HepG2 (cell line): Measurements from ENCODE around the gene BRSK2. TPM values are rescaled to one million over a fixed set of nuclear protein-coding genes. Genes with fewer than 3 reads are reported as not detected.

ENCODE experiments used
- ATAC-seq: fragments of 200-7000 bp; cut with Tn5 transposase; 3 replicates; pipeline ENCODE4 v1.9.1; 2020; ENCODE audit warnings: mild to moderate bottlenecking, moderate library complexity
- BruUV-seq: library from RNA; stranded (reverse); fragments of 400-500 nt; replicated peaks from 2 replicates; lab custom pipeline; 2021; lab: Mats Ljungman, UMichigan
- CTCF ChIA-PET: fragments of 300-600 bp; formaldehyde crosslinking; extraction: SDS; loops from one replicate; lab custom pipeline; 2021; ENCODE audit warnings: low total read pairs, inconsistent platforms, low intra/inter-chr PET ratio; lab: Yijun Ruan, JAX
- POLR2A ChIA-PET: fragments of 350-600 bp; sonication (Branson Sonifier 250); formaldehyde crosslinking; loops from one replicate; lab custom pipeline; 2020; ENCODE audit warnings: antibody characterized with exemption, inconsistent platforms; lab: Yijun Ruan, JAX
- DNase-seq: peaks from one replicate; pipeline ENCODE4 v3.0.0-alpha.2; 2015; ENCODE audit warnings: low spot score
- FAIRE-seq: peaks from 3 replicates; lab custom pipeline; 2011; peaks lifted over from hg19 to GRCh38; lab: Jason Lieb, UNC
- H2AFZ ChIP-seq: one replicate; pipeline ENCODE4 v1.6.1; 2011; ENCODE audit warnings: low read length, inconsistent platforms
- H3K27ac ChIP-seq: fragments of 300-600 bp; 3 replicates; pipeline ENCODE4 v1.8.0; 2011; ENCODE audit warnings: mixed run types, mild to moderate bottlenecking, mixed read lengths, low read length, inconsistent platforms; ENCODE audit not compliant: insufficient read depth; ENCODE audit errors: extremely low read length
- H3K27me3 ChIP-seq, 2 experiments: fragments of 200-600 bp in 1 of 2; 2 replicates in 1 of 2; 3 replicates in 1 of 2; pipeline versions ENCODE4 v1.6.0 to v1.8.0; 2011; ENCODE audit warnings: low read length in 2 of 2, mild to moderate bottlenecking in 2 of 2, moderate library complexity in 2 of 2, inconsistent platforms in 1 of 2; ENCODE audit not compliant: insufficient read depth in 2 of 2, control insufficient read depth in 1 of 2
- H3K36me3 ChIP-seq, 2 experiments: fragments of 200-600 bp in 1 of 2; replicated peaks in 1 of 2; 2 replicates in 1 of 2; 3 replicates in 1 of 2; pipeline versions ENCODE4 v1.5.1 to v1.8.0; 2011; ENCODE audit warnings: low read length in 2 of 2, inconsistent platforms in 1 of 2; ENCODE audit not compliant: insufficient read depth in 2 of 2, control insufficient read depth in 1 of 2
- H3K4me1 ChIP-seq: 2 replicates; pipeline ENCODE4 v1.5.1; 2012; ENCODE audit warnings: low read length, inconsistent platforms; ENCODE audit not compliant: insufficient read depth
- H3K4me2 ChIP-seq: 2 replicates; pipeline ENCODE4 v1.6.0; 2011; ENCODE audit warnings: low read depth, low read length, inconsistent platforms
- H3K4me3 ChIP-seq, 3 experiments: fragments of 200-600 bp in 1 of 3; sonication (generic), shearing (Covaris generic) in 1 of 3; replicated peaks in 1 of 3; 2 replicates each; pipeline ENCODE4 v1.5.1; 2011 to 2016; ENCODE audit warnings: low read length in 3 of 3, inconsistent platforms in 2 of 3, low read depth in 2 of 3, mild to moderate bottlenecking in 2 of 3, control low read depth in 1 of 3, mixed read lengths in 1 of 3; ENCODE audit not compliant: insufficient read depth in 1 of 3
- H3K79me2 ChIP-seq: one replicate; pipeline ENCODE4 v1.6.1; 2011; ENCODE audit warnings: low read length, inconsistent platforms; ENCODE audit not compliant: insufficient read depth
- H3K9ac ChIP-seq: 2 replicates; pipeline ENCODE4 v1.6.0; 2011; ENCODE audit warnings: mild to moderate bottlenecking, low read depth, low read length, inconsistent platforms; ENCODE audit not compliant: insufficient read depth
- H3K9me3 ChIP-seq: 2 replicates; pipeline ENCODE4 v1.5.1; 2012; ENCODE audit warnings: mild to moderate bottlenecking, low read length
- H4K20me1 ChIP-seq: 2 replicates; pipeline ENCODE4 v1.6.0; 2011; ENCODE audit warnings: inconsistent platforms, mild to moderate bottlenecking, low read length, moderate library complexity; ENCODE audit not compliant: insufficient read depth
- ATF7 ChIP-seq, 2 experiments: fragments of 450-650 bp in 1 of 2; sonication (generic) in 1 of 2; formaldehyde crosslinking in 1 of 2; IDR thresholded peaks; 2 replicates each; pipeline versions ENCODE4 v1.4.0 to v1.6.1; 2016 to 2020; ENCODE audit warnings: antibody characterized with exemption in 1 of 2, mild to moderate bottlenecking in 1 of 2, missing genetic modification reagents in 1 of 2
- TFAP4 ChIP-seq: sonication (generic); IDR thresholded peaks from 2 replicates; pipeline ENCODE4 v1.6.1; 2016; ENCODE audit warnings: low read depth, borderline replicate concordance
- YY1 ChIP-seq: IDR thresholded peaks from 2 replicates; pipeline ENCODE4 v1.6.1; 2011; ENCODE audit warnings: low read length, low read depth, moderate library complexity, mild to moderate bottlenecking; ENCODE audit not compliant: insufficient read depth, insufficient replicate concordance
- ZBTB1 ChIP-seq: sonication (generic); formaldehyde crosslinking; IDR thresholded peaks from 2 replicates; pipeline ENCODE4 v1.4.0; 2020; ENCODE audit warnings: missing genetic modification reagents, borderline replicate concordance
- ZFP37 ChIP-seq: sonication (generic); formaldehyde crosslinking; IDR thresholded peaks from 2 replicates; pipeline ENCODE4 v1.4.0; 2020; ENCODE audit warnings: missing genetic modification reagents, borderline replicate concordance
- ZNF18 ChIP-seq: sonication (generic); formaldehyde crosslinking; IDR thresholded peaks from 2 replicates; pipeline ENCODE4 v1.8.0; 2022; ENCODE audit warnings: mild to moderate bottlenecking, missing genetic modification reagents; ENCODE audit not compliant: insufficient replicate concordance
- ZNF607 ChIP-seq: sonication (generic); formaldehyde crosslinking; IDR thresholded peaks from 2 replicates; pipeline ENCODE4 v1.5.1; 2020; ENCODE audit warnings: missing genetic modification reagents, mild to moderate bottlenecking, borderline replicate concordance
- WGBS: methylation state at CpG from one replicate; pipeline ENCODE4 v1.1.6; 2017; ENCODE audit warnings: low lambda C conversion rate; 5-methylcytosine and 5-hydroxymethylcytosine counted together
- in situ Hi-C: cut with HindIII; loops from 2 replicates; pipeline ENCODE4 v1.10.0; 2017; ENCODE audit warnings: low pct_unique_long_range_greater_than_20kb; ENCODE audit not compliant: extremely low pct_ligation_motif_present
- intact Hi-C: fragments of 100-400 bp; cut with micrococcal nuclease; formaldehyde crosslinking; loops from one replicate; pipeline ENCODE4 v1.10.0; 2022; ENCODE audit not compliant: unreplicated experiment
- polyA plus RNA-seq, 8 experiments: library from polyadenylated mRNA; depleted of rRNA in 3 of 8; stranded (reverse) in 7 of 8; unstranded in 1 of 8; fragments of >200 nt; fragmentation: Illumina TruSeq in 4 of 8; extraction: Trizol in 4 of 8; gene quantifications; 2 replicates each; pipeline versions ENCODE4 v1.2.1 to v1.2.3, GENCODE V29; 2011 to 2016; ENCODE audit warnings: low read depth in 4 of 8, missing spikeins in 1 of 8, mixed read lengths in 1 of 8; ENCODE audit not compliant: insufficient read depth in 1 of 8
- total RNA-seq, 5 experiments: library from RNA; depleted of rRNA; stranded (reverse); fragments of >200 nt; fragmentation: Illumina TruSeq; extraction: Trizol; gene quantifications; 2 replicates each; pipeline ENCODE4 v1.2.3, GENCODE V29; 2016; ENCODE audit warnings: low read depth in 1 of 5
- TF ChIP-seq, protein P1 (sequence below): sonication (generic); formaldehyde crosslinking; IDR thresholded peaks from 2 replicates; pipeline ENCODE4 v1.4.0; 2020; ENCODE audit warnings: missing genetic modification reagents, borderline replicate concordance
- TF ChIP-seq, protein P2 (sequence below): sonication (generic); formaldehyde crosslinking; IDR thresholded peaks from 2 replicates; pipeline ENCODE4 v1.4.0; 2020; ENCODE audit warnings: low read depth, mild to moderate bottlenecking, missing genetic modification reagents
- TF ChIP-seq, protein P3 (sequence below): sonication (generic); formaldehyde crosslinking; IDR thresholded peaks from 2 replicates; pipeline ENCODE4 v1.8.0; 2022; ENCODE audit warnings: mild to moderate bottlenecking, missing genetic modification reagents, borderline replicate concordance

The BRSK2 gene
- total and polyA plus RNA-seq, 2 of the 13 experiments (the other 11 are each of a cell fraction or from before 2014, with no cell fraction given), result 0.74 to 1.1 TPM

DNA sequence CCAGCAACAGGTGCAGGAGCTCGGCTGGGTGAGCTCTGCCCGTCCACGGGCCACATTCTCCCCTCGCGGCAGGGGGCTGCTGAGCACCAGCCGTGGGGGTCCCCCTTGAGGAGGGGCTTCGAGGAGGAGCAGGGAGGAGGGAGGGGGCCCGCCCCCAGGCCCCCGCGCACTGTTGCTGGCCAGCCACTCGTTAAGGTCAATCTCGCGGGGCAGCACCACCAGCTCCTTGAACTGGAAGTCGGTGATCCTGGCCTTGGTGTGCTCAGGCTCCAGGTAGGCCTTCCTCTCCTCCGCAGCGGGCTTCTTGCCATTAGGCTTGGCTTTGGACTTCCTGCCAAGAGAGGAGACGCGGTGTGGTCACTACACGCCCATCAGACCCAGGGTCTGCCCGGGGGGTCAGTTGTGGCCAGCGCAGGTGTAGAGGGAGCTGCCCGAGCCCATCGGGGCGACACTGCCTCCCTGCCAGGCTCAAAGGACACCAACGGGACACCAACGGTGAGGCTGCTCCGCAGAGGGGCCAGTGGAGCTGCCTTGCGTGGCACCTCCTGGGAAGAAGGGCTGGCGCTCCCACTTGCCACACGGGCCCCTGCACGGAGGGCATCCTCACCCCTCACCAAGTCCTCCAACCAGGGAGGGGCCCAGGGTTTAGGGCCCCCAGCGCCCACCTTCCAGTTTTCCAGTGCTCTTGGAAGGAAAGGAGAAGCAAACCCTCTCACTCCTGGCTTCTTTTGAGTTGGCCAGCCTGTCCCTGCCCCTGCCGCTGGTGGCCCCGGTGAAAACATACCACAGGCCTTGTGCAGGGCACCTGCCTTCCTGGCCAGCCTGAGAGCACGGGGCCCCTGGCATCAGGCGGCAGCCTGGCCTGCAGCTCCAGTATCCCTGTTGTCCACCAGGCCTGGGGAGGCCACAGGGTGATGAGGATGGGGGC lies 91.1 kb downstream of the BRSK2 start:
- H3K36me3 ChIP-seq, result peaks cover 14 to 21% of the 10 kb centered on the region in 2 experiments; a peak in 4 of 5 replicates
- FAIRE-seq, result no peak
- ChIA-PET POLR2A (no interaction called here), CTCF (no interaction called here)
- no peak for ATAC-seq
- no peaks in the 10 kb centered on the region for H3K9me3 ChIP-seq
- no peak overlapping the region for H3K4me3 ChIP-seq
- in situ Hi-C loops, result no loop called here
- H3K4me2 ChIP-seq, result no peak overlapping the region
- no peak overlapping the region for H3K27ac ChIP-seq
- H3K9ac ChIP-seq, result no peak overlapping the region
- no peaks in the 10 kb centered on the region for H3K79me2 ChIP-seq
- intact Hi-C loops, result no loop called here
- H4K20me1 ChIP-seq, result peaks cover 3% of the 10 kb centered on the region; the same call in 1 of the 2 replicates
- WGBS, result 98% methylated on average over 8 of the region's 36 CpGs
- no peak overlapping the region for H2AFZ ChIP-seq
- no TSS peak for BruUV-seq
- H3K27me3 ChIP-seq, result no peaks in the 10 kb centered on the region
- no peak for DNase-seq
- no peaks in the 10 kb centered on the region for H3K4me1 ChIP-seq
- TF ChIP-seq ZNF18 (CRISPR knock-in tag) (no peak), YY1 (no peak), ZNF607 (CRISPR knock-in tag) (no peak), ZBTB1 (CRISPR knock-in tag) (no peak), TFAP4 (no peak), ATF7 (IDR thresholded peaks at IDR 0.05) (no peak), ATF7 (CRISPR knock-in tag; IDR thresholded peaks at IDR 0.05) (no peak), ZFP37 (no peak)
- TF ChIP-seq, protein P1, sequence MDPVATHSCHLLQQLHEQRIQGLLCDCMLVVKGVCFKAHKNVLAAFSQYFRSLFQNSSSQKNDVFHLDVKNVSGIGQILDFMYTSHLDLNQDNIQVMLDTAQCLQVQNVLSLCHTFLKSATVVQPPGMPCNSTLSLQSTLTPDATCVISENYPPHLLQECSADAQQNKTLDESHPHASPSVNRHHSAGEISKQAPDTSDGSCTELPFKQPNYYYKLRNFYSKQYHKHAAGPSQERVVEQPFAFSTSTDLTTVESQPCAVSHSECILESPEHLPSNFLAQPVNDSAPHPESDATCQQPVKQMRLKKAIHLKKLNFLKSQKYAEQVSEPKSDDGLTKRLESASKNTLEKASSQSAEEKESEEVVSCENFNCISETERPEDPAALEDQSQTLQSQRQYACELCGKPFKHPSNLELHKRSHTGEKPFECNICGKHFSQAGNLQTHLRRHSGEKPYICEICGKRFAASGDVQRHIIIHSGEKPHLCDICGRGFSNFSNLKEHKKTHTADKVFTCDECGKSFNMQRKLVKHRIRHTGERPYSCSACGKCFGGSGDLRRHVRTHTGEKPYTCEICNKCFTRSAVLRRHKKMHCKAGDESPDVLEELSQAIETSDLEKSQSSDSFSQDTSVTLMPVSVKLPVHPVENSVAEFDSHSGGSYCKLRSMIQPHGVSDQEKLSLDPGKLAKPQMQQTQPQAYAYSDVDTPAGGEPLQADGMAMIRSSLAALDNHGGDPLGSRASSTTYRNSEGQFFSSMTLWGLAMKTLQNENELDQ (CRISPR knock-in tag), result no peak
- TF ChIP-seq, protein P2, sequence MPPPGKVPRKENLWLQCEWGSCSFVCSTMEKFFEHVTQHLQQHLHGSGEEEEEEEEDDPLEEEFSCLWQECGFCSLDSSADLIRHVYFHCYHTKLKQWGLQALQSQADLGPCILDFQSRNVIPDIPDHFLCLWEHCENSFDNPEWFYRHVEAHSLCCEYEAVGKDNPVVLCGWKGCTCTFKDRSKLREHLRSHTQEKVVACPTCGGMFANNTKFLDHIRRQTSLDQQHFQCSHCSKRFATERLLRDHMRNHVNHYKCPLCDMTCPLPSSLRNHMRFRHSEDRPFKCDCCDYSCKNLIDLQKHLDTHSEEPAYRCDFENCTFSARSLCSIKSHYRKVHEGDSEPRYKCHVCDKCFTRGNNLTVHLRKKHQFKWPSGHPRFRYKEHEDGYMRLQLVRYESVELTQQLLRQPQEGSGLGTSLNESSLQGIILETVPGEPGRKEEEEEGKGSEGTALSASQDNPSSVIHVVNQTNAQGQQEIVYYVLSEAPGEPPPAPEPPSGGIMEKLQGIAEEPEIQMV, result no peak
- TF ChIP-seq, protein P3, sequence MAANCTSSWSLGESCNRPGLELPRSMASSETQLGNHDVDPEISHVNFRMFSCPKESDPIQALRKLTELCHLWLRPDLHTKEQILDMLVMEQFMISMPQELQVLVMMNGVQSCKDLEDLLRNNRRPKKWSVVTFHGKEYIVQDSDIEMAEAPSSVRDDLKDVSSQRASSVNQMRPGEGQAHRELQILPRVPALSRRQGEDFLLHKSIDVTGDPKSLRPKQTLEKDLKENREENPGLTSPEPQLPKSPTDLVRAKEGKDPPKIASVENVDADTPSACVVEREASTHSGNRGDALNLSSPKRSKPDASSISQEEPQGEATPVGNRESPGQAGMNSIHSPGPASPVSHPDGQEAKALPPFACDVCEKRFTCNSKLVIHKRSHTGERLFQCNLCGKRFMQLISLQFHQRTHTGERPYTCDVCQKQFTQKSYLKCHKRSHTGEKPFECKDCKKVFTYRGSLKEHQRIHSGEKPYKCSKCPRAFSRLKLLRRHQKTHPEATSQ (CRISPR knock-in tag), result no peak
